Mesothelial cell of epicardium (in vitro differentiated cells): ENCODE results near the gene DCTN5. TPM values are rescaled to one million over a fixed set of nuclear protein-coding genes. Genes with fewer than 3 reads are reported as not detected.
A peak's percentile ranks its signal among the peaks of the same experiment; 100 is the strongest.

Experiments
- DNase-seq, 2 experiments: peaks; one replicate each; pipeline ENCODE4 v3.0.0; 2021; ENCODE audit warnings: low spot score in 2 of 2; ENCODE audit not compliant: unreplicated experiment in 2 of 2
- H3K27ac Mint-ChIP-seq: 2 replicates; pipeline ENCODE4 v1.8.0; 2021; ENCODE audit warnings: mixed read lengths
- H3K27me3 Mint-ChIP-seq: 2 replicates; pipeline ENCODE4 v1.8.0; 2021; ENCODE audit warnings: low read depth, mixed read lengths
- H3K36me3 Mint-ChIP-seq: 2 replicates; pipeline ENCODE4 v1.8.0; 2021; ENCODE audit warnings: mixed read lengths
- H3K4me1 Mint-ChIP-seq: 2 replicates; pipeline ENCODE4 v1.8.0; 2021; ENCODE audit warnings: mixed read lengths
- H3K4me3 Mint-ChIP-seq: 2 replicates; pipeline ENCODE4 v1.8.0; 2021; ENCODE audit warnings: mild to moderate bottlenecking, moderate library complexity, mixed read lengths
- H3K9me3 Mint-ChIP-seq: 2 replicates; pipeline ENCODE4 v1.8.0; 2021; ENCODE audit warnings: mixed read lengths
- total RNA-seq: library from RNA; stranded (reverse); gene quantifications from 3 replicates; pipeline ENCODE4 v1.2.1, GENCODE V29; 2021
- TF ChIP-seq, protein P1 (sequence below): fragments of 200-600 bp; sonication (generic); IDR thresholded peaks from one replicate; pipeline ENCODE4 v1.5.0; 2021; ENCODE audit warnings: antibody characterized with exemption; ENCODE audit not compliant: unreplicated experiment

DCTN5 gene
- total RNA-seq, 1 donor from 2014 or later = 77.5 TPM

GRCh38 chr16:23640615-23640930, 693 bp upstream of the DCTN5 start:
- H3K4me1 Mint-ChIP-seq = peaks cover 18% of the 10 kb centered on the region
- no peaks in the 10 kb centered on the region for H3K27me3 Mint-ChIP-seq
- DNase-seq = no peak
- TF ChIP-seq, protein P1, sequence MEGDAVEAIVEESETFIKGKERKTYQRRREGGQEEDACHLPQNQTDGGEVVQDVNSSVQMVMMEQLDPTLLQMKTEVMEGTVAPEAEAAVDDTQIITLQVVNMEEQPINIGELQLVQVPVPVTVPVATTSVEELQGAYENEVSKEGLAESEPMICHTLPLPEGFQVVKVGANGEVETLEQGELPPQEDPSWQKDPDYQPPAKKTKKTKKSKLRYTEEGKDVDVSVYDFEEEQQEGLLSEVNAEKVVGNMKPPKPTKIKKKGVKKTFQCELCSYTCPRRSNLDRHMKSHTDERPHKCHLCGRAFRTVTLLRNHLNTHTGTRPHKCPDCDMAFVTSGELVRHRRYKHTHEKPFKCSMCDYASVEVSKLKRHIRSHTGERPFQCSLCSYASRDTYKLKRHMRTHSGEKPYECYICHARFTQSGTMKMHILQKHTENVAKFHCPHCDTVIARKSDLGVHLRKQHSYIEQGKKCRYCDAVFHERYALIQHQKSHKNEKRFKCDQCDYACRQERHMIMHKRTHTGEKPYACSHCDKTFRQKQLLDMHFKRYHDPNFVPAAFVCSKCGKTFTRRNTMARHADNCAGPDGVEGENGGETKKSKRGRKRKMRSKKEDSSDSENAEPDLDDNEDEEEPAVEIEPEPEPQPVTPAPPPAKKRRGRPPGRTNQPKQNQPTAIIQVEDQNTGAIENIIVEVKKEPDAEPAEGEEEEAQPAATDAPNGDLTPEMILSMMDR = no peak
- peak overlapping the region; percentile 99 for H3K4me3 Mint-ChIP-seq
- H3K27ac Mint-ChIP-seq = peak overlapping the region; percentile 91
- H3K9me3 Mint-ChIP-seq = no peaks in the 10 kb centered on the region
- peaks cover 10% of the 10 kb centered on the region for H3K36me3 Mint-ChIP-seq

- TF ChIP-seq, protein P1 = no peak
- Mint-ChIP-seq H3K4me1 (peaks cover 18% of the 10 kb centered on the region), H3K36me3 (peaks cover 22% of the 10 kb centered on the region), H3K9me3 (peaks cover 11% of the 10 kb centered on the region), H3K4me3 (peak overlapping the region; percentile 99), H3K27ac (peak overlapping the region; percentile 97), H3K27me3 (no peaks in the 10 kb centered on the region)
- no peak for DNase-seq
Measured at GRCh38 chr16:23642246-23642774, 1.0 kb downstream of the DCTN5 start.

GRCh38 chr16:23650674-23651416, 9.6 kb downstream of the DCTN5 start:
- H3K36me3 Mint-ChIP-seq = peaks cover 48% of the 10 kb centered on the region
- H3K27ac Mint-ChIP-seq = no peak overlapping the region
- TF ChIP-seq, protein P1 = no peak
- H3K27me3 Mint-ChIP-seq = no peaks in the 10 kb centered on the region
- H3K4me3 Mint-ChIP-seq = no peak overlapping the region
- no peaks in the 10 kb centered on the region for H3K4me1 Mint-ChIP-seq
- peaks cover 26% of the 10 kb centered on the region for H3K9me3 Mint-ChIP-seq
- no peak for DNase-seq

GRCh38 chr16:23651943-23652468, 10.7 kb downstream of the DCTN5 start:
- no peak overlapping the region for H3K27ac Mint-ChIP-seq
- H3K36me3 Mint-ChIP-seq = peaks cover 38% of the 10 kb centered on the region
- TF ChIP-seq, protein P1 = no peak
- peaks cover 17% of the 10 kb centered on the region for H3K9me3 Mint-ChIP-seq
- H3K4me1 Mint-ChIP-seq = no peaks in the 10 kb centered on the region
- DNase-seq = no peak
- no peaks in the 10 kb centered on the region for H3K27me3 Mint-ChIP-seq
- H3K4me3 Mint-ChIP-seq = no peak overlapping the region

DNA sequence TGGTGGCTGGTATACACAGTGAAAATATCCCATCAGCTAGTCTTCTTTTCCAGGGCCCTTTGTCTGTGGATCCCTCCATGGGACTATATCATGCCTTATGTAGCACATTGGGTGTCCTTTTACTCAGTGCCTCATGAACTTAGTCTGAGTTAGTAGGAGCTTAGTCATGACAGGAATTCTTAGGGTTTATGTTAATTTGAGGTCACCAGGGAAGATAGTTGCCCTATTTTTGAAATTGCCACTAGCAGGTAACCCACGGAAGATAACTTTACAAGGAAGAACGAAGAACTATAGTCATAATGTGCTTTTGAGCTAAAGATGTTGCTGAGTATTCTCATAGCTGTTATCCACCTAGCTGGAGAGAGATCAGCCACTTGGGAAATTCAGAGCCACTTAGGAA, 22.7 kb downstream of the DCTN5 start:
- TF ChIP-seq, protein P1 = no peak
- Mint-ChIP-seq H3K4me1 (no peaks in the 10 kb centered on the region), H3K27me3 (no peaks in the 10 kb centered on the region), H3K4me3 (no peak overlapping the region), H3K36me3 (peaks cover 56% of the 10 kb centered on the region), H3K27ac (no peak overlapping the region), H3K9me3 (no peaks in the 10 kb centered on the region)
- no peak for DNase-seq
